ENCODE results near the gene ATP6V1F. TPM values are rescaled to one million over a fixed set of nuclear protein-coding genes. Genes with fewer than 3 reads are reported as not detected.

The ATP6V1F gene
- total RNA-seq, 3 donors from 2014 or later (not counting 1 experiment from before 2014, with no cell fraction given), result 82.9 to 98.0 (median 94.3) TPM

GRCh38 chr7:128854396-128854795 lies 8.3 kb upstream of the ATP6V1F start:
- intact Hi-C loops (cut with micrococcal nuclease), result no loop called here
- H3K4me3 ChIP-seq (ENCODE audit: low read length), result no peak overlapping the region
- no peak for TF ChIP-seq CTCF (IDR thresholded peaks at IDR 0.05)
- Mint-ChIP-seq H3K27me3 (ENCODE audit: low read depth in 2 of 2) (peaks cover 0 to 3% of the 10 kb centered on the region in 2 donors), H3K36me3 (no peaks in the 10 kb centered on the region), H3K4me3 (no peak overlapping the region), H3K27ac (no peak overlapping the region), H3K4me1 (no peaks in the 10 kb centered on the region), H3K9me3 (no peaks in the 10 kb centered on the region)
- H3K27me3 ChIP-seq (ENCODE audit: control insufficient read depth, insufficient read depth, low read length), result no peaks in the 10 kb centered on the region
- H3K36me3 ChIP-seq (ENCODE audit: control insufficient read depth, insufficient read depth, low read length), result no peaks in the 10 kb centered on the region
- no peak overlapping the region for H3K27ac ChIP-seq (ENCODE audit: low read length)
- 88% methylated on average over 21 of the region's 21 CpGs for WGBS (ENCODE audit: insufficient coverage)
- ATAC-seq (no peak), DNase-seq (no peak)
- no peaks in the 10 kb centered on the region for H3K9me3 ChIP-seq (ENCODE audit: control insufficient read depth, insufficient read depth, low read length)
- H3K4me1 ChIP-seq (ENCODE audit: control insufficient read depth, insufficient read depth, low read length), result no peaks in the 10 kb centered on the region

GRCh38 chr7:128855559-128855958 lies 7.1 kb upstream of the ATP6V1F start:
- ATAC-seq (no peak), DNase-seq (no peak)
- peaks cover 0 to 3% of the 10 kb centered on the region in 2 donors for H3K27me3 Mint-ChIP-seq (ENCODE audit: low read depth in 2 of 2)
- no peak for TF ChIP-seq CTCF (IDR thresholded peaks at IDR 0.05)
- no peaks in the 10 kb centered on the region for H3K9me3 Mint-ChIP-seq
- no peaks in the 10 kb centered on the region for H3K27me3 ChIP-seq (ENCODE audit: control insufficient read depth, insufficient read depth, low read length)
- 90% methylated on average over 3 of the region's 3 CpGs for WGBS (ENCODE audit: insufficient coverage)
- H3K36me3 ChIP-seq (ENCODE audit: control insufficient read depth, insufficient read depth, low read length), result no peaks in the 10 kb centered on the region
- H3K27ac Mint-ChIP-seq, result no peak overlapping the region
- H3K36me3 Mint-ChIP-seq, result no peaks in the 10 kb centered on the region
- no peak overlapping the region for H3K27ac ChIP-seq (ENCODE audit: low read length)
- H3K4me3 ChIP-seq (ENCODE audit: low read length), result no peak overlapping the region
- H3K4me3 Mint-ChIP-seq, result no peak overlapping the region
- no peaks in the 10 kb centered on the region for H3K9me3 ChIP-seq (ENCODE audit: control insufficient read depth, insufficient read depth, low read length)
- intact Hi-C loops (cut with micrococcal nuclease), result no loop called here
- no peaks in the 10 kb centered on the region for H3K4me1 ChIP-seq (ENCODE audit: control insufficient read depth, insufficient read depth, low read length)
- H3K4me1 Mint-ChIP-seq, result no peaks in the 10 kb centered on the region

GRCh38 chr7:128856001-128856718 lies 6.5 kb upstream of the ATP6V1F start:
- Mint-ChIP-seq H3K27me3 (ENCODE audit: low read depth in 2 of 2) (peaks cover 0 to 3% of the 10 kb centered on the region in 2 donors), H3K9me3 (no peaks in the 10 kb centered on the region), H3K36me3 (no peaks in the 10 kb centered on the region), H3K4me1 (no peaks in the 10 kb centered on the region), H3K27ac (no peak overlapping the region), H3K4me3 (no peak overlapping the region)
- TF ChIP-seq CTCF (IDR thresholded peaks at IDR 0.05), result no peak
- H3K36me3 ChIP-seq (ENCODE audit: control insufficient read depth, insufficient read depth, low read length), result no peaks in the 10 kb centered on the region
- DNase-seq, result no peak
- H3K4me1 ChIP-seq (ENCODE audit: control insufficient read depth, insufficient read depth, low read length), result no peaks in the 10 kb centered on the region
- H3K27ac ChIP-seq (ENCODE audit: low read length), result no peak overlapping the region
- H3K9me3 ChIP-seq (ENCODE audit: control insufficient read depth, insufficient read depth, low read length), result no peaks in the 10 kb centered on the region
- 88% methylated on average over 16 of the region's 17 CpGs for WGBS (ENCODE audit: insufficient coverage)
- intact Hi-C loops (cut with micrococcal nuclease), result no loop called here
- no peak for ATAC-seq
- H3K27me3 ChIP-seq (ENCODE audit: control insufficient read depth, insufficient read depth, low read length), result no peaks in the 10 kb centered on the region
- no peak overlapping the region for H3K4me3 ChIP-seq (ENCODE audit: low read length)
